ENCODE results near the gene MMP14. TPM values are rescaled to one million over a fixed set of nuclear protein-coding genes. Genes with fewer than 3 reads are reported as not detected.

MMP14 gene
- total RNA-seq, 1 donor from 2014 or later: 306 TPM

DNA sequence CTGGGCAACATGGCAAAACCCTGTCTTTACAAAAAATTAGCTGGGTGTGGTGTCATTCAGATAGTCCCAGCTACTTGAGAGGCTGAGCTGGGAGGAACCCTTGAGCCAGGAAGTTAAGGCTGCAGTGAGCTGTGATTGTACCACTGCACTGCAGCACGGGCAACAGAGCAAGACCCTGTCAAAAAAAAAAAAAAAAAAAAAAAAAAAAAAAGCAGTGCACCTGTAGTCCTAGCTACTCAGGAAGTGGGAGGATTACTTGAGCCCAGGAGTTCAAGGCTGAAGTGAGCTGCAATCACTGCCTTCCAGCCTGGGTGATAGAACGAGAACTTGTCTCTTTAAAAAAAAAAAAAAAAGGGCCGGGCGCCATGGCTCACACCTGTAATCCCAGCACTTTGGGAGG, 52.3 kb downstream of the MMP14 start:
- no peak for DNase-seq (ENCODE audit: low spot score in 2 of 2, unreplicated experiment in 2 of 2)
- TF ChIP-seq, protein P1, sequence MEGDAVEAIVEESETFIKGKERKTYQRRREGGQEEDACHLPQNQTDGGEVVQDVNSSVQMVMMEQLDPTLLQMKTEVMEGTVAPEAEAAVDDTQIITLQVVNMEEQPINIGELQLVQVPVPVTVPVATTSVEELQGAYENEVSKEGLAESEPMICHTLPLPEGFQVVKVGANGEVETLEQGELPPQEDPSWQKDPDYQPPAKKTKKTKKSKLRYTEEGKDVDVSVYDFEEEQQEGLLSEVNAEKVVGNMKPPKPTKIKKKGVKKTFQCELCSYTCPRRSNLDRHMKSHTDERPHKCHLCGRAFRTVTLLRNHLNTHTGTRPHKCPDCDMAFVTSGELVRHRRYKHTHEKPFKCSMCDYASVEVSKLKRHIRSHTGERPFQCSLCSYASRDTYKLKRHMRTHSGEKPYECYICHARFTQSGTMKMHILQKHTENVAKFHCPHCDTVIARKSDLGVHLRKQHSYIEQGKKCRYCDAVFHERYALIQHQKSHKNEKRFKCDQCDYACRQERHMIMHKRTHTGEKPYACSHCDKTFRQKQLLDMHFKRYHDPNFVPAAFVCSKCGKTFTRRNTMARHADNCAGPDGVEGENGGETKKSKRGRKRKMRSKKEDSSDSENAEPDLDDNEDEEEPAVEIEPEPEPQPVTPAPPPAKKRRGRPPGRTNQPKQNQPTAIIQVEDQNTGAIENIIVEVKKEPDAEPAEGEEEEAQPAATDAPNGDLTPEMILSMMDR (IDR thresholded peaks at IDR 0.05; ENCODE audit: unreplicated experiment): no peak
- Mint-ChIP-seq H3K4me3 (no peak overlapping the region), H3K36me3 (no peaks in the 10 kb centered on the region), H3K27ac (no peak overlapping the region), H3K9me3 (no peaks in the 10 kb centered on the region), H3K27me3 (ENCODE audit: low read depth) (no peaks in the 10 kb centered on the region), H3K4me1 (peaks cover 43% of the 10 kb centered on the region)

DNA sequence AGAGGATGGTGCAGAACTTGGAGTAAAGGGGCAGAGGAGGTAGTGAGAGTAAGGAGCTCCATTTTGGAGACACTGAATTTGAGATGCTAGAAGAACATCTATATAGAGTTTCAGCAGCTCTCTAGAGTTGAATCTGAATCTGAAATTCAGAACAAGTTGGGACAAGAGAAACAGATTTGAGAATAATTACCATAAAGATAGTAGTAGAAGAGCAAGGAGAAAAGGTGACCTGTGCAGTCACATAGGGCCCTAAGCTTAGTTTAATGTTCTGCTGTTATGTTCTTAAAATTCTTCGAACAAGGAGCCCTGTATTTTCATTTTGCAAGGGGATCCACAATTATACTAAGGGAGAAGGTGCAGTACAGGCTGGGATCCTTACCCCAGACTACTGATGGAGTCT, 54.0 kb downstream of the MMP14 start:
- Mint-ChIP-seq H3K9me3 (no peaks in the 10 kb centered on the region), H3K27me3 (ENCODE audit: low read depth) (no peaks in the 10 kb centered on the region), H3K4me1 (peaks cover 30% of the 10 kb centered on the region), H3K36me3 (no peaks in the 10 kb centered on the region), H3K4me3 (no peak overlapping the region), H3K27ac (no peak overlapping the region)
- TF ChIP-seq, protein P1 (IDR thresholded peaks at IDR 0.05; ENCODE audit: unreplicated experiment): no peak
- DNase-seq (ENCODE audit: low spot score in 2 of 2, unreplicated experiment in 2 of 2): no peak

DNA sequence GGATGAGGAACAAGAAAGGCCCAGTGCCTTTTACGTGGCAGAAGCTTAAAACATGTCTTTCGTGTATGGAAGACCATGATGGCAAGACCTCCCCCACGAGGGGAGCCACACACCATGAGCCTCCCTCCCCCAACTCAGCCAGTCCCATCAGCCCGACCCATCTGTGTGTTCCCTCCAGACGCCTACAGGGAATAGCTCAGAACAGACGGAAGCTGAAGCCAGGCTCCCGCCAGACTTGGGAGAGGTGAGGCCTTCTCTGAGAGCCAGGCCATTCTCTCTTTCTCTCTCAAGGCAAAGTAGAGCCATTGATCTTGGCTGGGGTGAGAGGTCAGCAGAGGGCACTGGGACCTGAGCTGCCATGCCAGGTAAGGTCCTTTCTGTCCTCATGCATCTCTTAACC, 56.1 kb downstream of the MMP14 start:
- H3K36me3 Mint-ChIP-seq: no peaks in the 10 kb centered on the region

DNA sequence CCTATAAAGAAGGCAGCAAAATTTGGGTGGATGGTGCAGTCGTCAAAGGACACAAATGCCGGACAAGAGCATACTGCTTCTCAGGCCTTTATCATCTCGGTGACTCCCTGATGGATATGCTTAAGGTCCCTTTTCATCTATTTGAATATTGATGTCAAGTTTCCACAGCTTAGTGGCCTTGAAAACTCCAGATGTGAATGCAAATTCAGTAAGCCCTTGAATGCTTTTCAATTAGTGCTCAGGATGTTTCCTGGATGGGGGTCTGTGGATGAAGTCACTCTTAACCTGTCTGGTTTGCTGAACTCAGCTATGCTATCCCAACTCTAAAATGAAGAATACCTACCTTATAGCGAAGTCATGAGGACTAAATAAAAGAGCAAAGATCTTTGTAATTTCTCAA, 57.3 kb downstream of the MMP14 start:
- TF ChIP-seq, protein P1 (IDR thresholded peaks at IDR 0.05; ENCODE audit: unreplicated experiment): no peak
- no peaks in the 10 kb centered on the region for H3K36me3 Mint-ChIP-seq
- H3K9me3 Mint-ChIP-seq: no peaks in the 10 kb centered on the region
- H3K4me1 Mint-ChIP-seq: peaks cover 8% of the 10 kb centered on the region
- no peak overlapping the region for H3K27ac Mint-ChIP-seq
- no peaks in the 10 kb centered on the region for H3K27me3 Mint-ChIP-seq (ENCODE audit: low read depth)
- no peak overlapping the region for H3K4me3 Mint-ChIP-seq
- DNase-seq (ENCODE audit: low spot score in 2 of 2, unreplicated experiment in 2 of 2): no peak

More for the DNA sequence above, 56.1 kb downstream of the MMP14 start:
- Mint-ChIP-seq H3K4me1 (peaks cover 16% of the 10 kb centered on the region), H3K27me3 (ENCODE audit: low read depth) (no peaks in the 10 kb centered on the region), H3K4me3 (no peak overlapping the region), H3K27ac (peak overlapping the region; percentile 64), H3K9me3 (no peaks in the 10 kb centered on the region)
- TF ChIP-seq, protein P1 (IDR thresholded peaks at IDR 0.05; ENCODE audit: unreplicated experiment): no peak
- no peak for DNase-seq (ENCODE audit: low spot score in 2 of 2, unreplicated experiment in 2 of 2)

DNA sequence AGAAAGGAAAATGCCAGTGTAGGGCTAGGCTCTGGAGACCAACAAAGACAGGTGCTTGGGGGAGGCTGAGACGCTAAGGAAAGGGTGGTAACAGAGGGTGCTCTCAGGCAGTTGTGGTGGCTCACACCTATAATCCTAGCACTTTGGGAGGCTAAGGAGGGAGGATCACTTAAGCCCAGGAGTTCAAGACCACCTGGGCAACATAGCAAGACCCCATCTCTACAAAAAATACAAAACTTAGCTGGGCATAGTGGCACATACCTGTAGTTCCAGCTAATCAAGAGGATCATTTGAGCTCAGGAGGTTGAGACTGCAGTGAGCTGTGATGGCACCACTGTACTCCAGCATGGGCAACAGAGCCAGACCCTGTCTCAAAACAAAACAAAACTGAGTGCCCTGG, 59.0 kb downstream of the MMP14 start:
- TF ChIP-seq, protein P1 (IDR thresholded peaks at IDR 0.05; ENCODE audit: unreplicated experiment): no peak

DNA sequence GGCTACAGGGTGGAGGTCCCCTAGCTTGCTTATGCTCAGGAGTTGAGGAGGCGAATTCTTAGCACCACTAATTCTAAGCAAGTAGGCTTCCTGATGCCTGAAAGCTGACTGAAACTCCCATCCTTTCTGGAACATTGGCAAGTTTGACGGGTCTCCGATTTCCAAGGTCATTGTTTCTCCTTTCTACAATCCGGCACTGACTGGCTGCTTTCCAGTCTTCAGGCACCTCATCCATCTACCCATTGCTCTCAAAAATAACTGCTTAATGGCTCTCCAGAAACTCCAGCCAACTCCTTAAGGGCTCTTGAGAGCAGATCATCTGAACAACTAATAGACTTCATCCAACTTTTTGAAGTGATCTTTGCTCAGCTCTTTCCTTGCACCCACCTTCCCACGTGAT, 60.0 kb downstream of the MMP14 start:
- Mint-ChIP-seq H3K4me1 (no peaks in the 10 kb centered on the region), H3K4me3 (no peak overlapping the region), H3K9me3 (no peaks in the 10 kb centered on the region), H3K36me3 (peaks cover 4% of the 10 kb centered on the region), H3K27ac (no peak overlapping the region), H3K27me3 (ENCODE audit: low read depth) (no peaks in the 10 kb centered on the region)
- DNase-seq (ENCODE audit: low spot score in 2 of 2, unreplicated experiment in 2 of 2): no peak
- TF ChIP-seq, protein P1 (IDR thresholded peaks at IDR 0.05; ENCODE audit: unreplicated experiment): no peak

More for the DNA sequence above, 59.0 kb downstream of the MMP14 start:
- Mint-ChIP-seq H3K4me3 (no peak overlapping the region), H3K27ac (no peak overlapping the region), H3K9me3 (no peaks in the 10 kb centered on the region), H3K4me1 (peaks cover under 1% of the 10 kb centered on the region), H3K36me3 (no peaks in the 10 kb centered on the region), H3K27me3 (ENCODE audit: low read depth) (no peaks in the 10 kb centered on the region)
- no peak for DNase-seq (ENCODE audit: low spot score in 2 of 2, unreplicated experiment in 2 of 2)

Measured in mesothelial cell of epicardium (in vitro differentiated cells).